Measurements from ENCODE around the gene PARN. TPM values are rescaled to one million over a fixed set of nuclear protein-coding genes. Genes with fewer than 3 reads are reported as not detected.
"Not testable (repeated sequence)": the region's sequence is repeated elsewhere in the genome, so short reads cannot be mapped to it uniquely, and the experiment has no call there.

The PARN gene
- polyA plus RNA-seq, 2 of the 4 experiments (the other 2 are of a cell fraction): 40.0 to 58.6 TPM

DNA sequence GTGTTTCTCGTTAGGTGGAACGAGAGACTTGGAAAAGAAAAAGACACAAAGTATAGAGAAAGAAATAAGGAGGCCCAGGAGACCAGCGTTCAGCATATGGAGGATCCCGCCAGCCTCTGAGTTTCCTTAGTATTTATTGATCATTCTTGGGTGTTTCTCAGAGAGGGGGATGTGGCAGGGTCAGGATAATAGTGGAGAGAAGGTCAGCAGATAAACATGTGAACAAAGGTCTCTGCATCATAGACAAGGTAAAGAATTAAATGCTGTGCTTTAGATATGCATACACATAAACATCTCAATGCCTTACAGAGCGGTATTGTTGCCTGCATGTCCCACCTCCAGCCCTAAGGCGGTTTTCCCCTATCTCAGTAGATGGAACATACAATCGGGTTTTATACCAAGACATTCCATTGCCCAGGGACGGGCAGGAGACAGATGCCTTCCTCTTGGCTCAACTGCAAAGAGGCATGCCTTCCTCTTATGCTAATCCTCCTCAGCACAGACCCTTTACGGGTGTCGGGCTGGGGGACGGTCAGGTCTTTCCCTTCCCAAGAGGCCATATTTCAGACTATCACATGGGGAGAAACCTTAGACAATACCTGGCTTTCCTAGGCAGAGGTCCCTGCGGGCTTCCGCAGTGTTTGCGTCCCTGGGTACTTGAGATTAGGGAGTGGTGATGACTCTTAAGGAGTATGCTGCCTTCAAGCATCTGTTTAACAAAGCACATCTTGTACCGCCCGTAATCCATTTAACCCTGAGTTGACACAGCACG lies 6.3 kb upstream of the PARN start:
- WGBS (ENCODE audit: missing lambda C conversion rate): 40% methylated on average over 13 of the region's 17 CpGs
- peak overlapping the region; percentile 55 for H3K4me2 ChIP-seq
- DNase-seq (ENCODE audit: low read depth in 1 of 2, low spot score in 1 of 2): peak in 1 of 2 experiments; percentile 41

DNA sequence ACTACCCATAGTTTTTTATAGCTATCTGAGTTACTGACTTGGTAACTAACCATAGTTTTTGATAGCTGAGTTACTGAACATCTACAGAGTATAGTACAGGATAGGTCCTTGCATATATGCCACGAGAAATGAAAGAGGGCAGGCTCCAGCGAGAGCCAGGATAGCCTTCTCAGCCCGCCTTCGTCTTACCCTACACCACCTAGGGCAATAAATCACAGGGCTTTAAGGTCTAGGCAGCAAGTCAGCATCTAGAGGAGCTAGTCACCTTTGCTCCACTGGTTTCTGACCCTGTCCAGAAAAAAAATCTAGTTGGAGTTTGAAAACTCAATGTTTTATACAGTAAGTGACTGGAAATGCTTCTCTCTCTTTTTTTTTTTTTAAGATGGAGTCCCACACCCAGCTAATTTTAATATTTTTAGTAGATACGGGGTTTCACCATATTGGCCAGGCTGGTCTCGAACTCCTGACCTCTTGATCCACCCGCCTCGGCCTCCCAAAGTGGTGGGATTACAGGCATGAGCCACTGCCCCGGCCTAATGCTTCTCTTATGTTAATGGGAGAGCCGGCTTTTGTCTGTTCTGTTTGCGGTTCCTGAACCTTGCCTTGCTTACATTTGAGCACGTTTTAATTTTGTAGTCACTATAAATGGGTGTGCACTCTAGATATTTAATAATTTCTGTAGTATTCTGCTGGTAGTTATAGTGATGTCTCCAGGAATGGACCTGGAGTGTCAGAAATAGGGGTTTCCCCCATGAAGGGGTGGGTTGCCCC lies 5.5 kb upstream of the PARN start:
- Histone ChIP-seq H3K4me1 (peaks cover 50% of the 10 kb centered on the region; the same call in 2 of the 3 replicates), H3K4me2 (peak overlapping the region; percentile 55), H3K27ac (peak overlapping the region in 1 of 2 experiments; percentile 53; a peak in 1 of 6 replicates), H3K9me3 (no peaks in the 10 kb centered on the region), H3K4me3 (no peak overlapping the region)
- no peak for TF ChIP-seq HOXB5 (CRISPR knock-in tag; IDR thresholded peaks at IDR 0.05)
- TF ChIP-seq RAD21 (conservative IDR thresholded peaks at IDR 0.05 in 1 of 2, IDR thresholded peaks at IDR 0.05 in 1 of 2): no peak
- TF ChIP-seq CBX2 (IDR thresholded peaks at IDR 0.05; ENCODE audit: borderline replicate concordance, low read depth): no peak
- no peak for TF ChIP-seq FOXS1 (CRISPR knock-in tag; IDR thresholded peaks at IDR 0.05)
- TF ChIP-seq POLR2AphosphoS2 (conservative IDR thresholded peaks at IDR 0.05; ENCODE audit: low read length): no peak
- ChIA-PET CTCF (no interaction called here), POLR2A (interaction anchor here (1.0 kb wide), 1 partner anchor 26 kb away, joined by 3 read pairs; no protein-coding TSS in a partner anchor)
- no peak for ATAC-seq
- FAIRE-seq: no peak
- DNase-seq (ENCODE audit: low read depth in 1 of 2, low spot score in 1 of 2): no peak
- 82% methylated on average over 12 of the region's 12 CpGs for WGBS (ENCODE audit: missing lambda C conversion rate)

More for the DNA sequence above, 6.3 kb upstream of the PARN start:
- H3K4me1 ChIP-seq: peaks cover 47% of the 10 kb centered on the region; the same call in 2 of the 3 replicates
- peak overlapping the region; percentile 43 to 53; a peak in 2 of 6 replicates for H3K27ac ChIP-seq
- FAIRE-seq, POLR2A ChIA-PET, H3K4me3 ChIP-seq, ATAC-seq, CTCF ChIA-PET, H3K9me3 ChIP-seq: not testable (repeated sequence)
- TF ChIP-seq, protein P1, sequence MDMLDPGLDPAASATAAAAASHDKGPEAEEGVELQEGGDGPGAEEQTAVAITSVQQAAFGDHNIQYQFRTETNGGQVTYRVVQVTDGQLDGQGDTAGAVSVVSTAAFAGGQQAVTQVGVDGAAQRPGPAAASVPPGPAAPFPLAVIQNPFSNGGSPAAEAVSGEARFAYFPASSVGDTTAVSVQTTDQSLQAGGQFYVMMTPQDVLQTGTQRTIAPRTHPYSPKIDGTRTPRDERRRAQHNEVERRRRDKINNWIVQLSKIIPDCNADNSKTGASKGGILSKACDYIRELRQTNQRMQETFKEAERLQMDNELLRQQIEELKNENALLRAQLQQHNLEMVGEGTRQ (IDR thresholded peaks at IDR 0.05): peak; percentile 16; the same call in 1 of the 2 replicates

DNA sequence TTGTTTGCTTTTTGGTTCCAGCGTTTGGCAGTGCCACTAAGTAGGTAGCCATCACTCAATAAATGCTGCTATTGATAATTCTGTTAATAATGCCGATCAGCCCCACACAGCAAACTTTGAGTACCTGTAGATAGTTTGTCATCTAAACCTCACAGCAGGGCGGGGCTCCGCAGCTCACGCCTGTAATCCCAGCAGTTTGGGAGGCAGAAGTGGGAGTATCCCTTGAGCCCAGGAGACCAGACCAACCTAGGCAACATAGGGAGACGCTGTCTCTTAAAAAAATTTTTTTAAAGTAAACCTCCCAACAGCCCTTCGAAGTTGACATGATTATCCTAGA lies 4.3 kb upstream of the PARN start:
- TF ChIP-seq, protein P2, sequence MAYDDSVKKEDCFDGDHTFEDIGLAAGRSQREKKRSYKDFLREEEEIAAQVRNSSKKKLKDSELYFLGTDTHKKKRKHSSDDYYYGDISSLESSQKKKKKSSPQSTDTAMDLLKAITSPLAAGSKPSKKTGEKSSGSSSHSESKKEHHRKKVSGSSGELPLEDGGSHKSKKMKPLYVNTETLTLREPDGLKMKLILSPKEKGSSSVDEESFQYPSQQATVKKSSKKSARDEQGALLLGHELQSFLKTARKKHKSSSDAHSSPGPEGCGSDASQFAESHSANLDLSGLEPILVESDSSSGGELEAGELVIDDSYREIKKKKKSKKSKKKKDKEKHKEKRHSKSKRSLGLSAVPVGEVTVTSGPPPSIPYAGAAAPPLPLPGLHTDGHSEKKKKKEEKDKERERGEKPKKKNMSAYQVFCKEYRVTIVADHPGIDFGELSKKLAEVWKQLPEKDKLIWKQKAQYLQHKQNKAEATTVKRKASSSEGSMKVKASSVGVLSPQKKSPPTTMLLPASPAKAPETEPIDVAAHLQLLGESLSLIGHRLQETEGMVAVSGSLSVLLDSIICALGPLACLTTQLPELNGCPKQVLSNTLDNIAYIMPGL (CRISPR knock-in tag; IDR thresholded peaks at IDR 0.05; ENCODE audit: borderline replicate concordance): no peak
- no peak for TF ChIP-seq CHD2 (IDR thresholded peaks at IDR 0.05; ENCODE audit: low read length, partially characterized antibody)
- TF ChIP-seq, protein P3, sequence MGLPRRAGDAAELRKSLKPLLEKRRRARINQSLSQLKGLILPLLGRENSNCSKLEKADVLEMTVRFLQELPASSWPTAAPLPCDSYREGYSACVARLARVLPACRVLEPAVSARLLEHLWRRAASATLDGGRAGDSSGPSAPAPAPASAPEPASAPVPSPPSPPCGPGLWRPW (IDR thresholded peaks at IDR 0.05): no peak
- TF ChIP-seq, protein P1 (IDR thresholded peaks at IDR 0.05): no peak
- TF ChIP-seq, protein P4, sequence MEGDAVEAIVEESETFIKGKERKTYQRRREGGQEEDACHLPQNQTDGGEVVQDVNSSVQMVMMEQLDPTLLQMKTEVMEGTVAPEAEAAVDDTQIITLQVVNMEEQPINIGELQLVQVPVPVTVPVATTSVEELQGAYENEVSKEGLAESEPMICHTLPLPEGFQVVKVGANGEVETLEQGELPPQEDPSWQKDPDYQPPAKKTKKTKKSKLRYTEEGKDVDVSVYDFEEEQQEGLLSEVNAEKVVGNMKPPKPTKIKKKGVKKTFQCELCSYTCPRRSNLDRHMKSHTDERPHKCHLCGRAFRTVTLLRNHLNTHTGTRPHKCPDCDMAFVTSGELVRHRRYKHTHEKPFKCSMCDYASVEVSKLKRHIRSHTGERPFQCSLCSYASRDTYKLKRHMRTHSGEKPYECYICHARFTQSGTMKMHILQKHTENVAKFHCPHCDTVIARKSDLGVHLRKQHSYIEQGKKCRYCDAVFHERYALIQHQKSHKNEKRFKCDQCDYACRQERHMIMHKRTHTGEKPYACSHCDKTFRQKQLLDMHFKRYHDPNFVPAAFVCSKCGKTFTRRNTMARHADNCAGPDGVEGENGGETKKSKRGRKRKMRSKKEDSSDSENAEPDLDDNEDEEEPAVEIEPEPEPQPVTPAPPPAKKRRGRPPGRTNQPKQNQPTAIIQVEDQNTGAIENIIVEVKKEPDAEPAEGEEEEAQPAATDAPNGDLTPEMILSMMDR (IDR thresholded peaks at IDR 0.05): no peak
- no peak for TF ChIP-seq ZNF302 (CRISPR knock-in tag; IDR thresholded peaks at IDR 0.05)
- TF ChIP-seq RNF2 (IDR thresholded peaks at IDR 0.05; ENCODE audit: borderline replicate concordance, low read depth): no peak
- TF ChIP-seq, protein P5, sequence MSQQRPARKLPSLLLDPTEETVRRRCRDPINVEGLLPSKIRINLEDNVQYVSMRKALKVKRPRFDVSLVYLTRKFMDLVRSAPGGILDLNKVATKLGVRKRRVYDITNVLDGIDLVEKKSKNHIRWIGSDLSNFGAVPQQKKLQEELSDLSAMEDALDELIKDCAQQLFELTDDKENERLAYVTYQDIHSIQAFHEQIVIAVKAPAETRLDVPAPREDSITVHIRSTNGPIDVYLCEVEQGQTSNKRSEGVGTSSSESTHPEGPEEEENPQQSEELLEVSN (IDR thresholded peaks at IDR 0.05; ENCODE audit: borderline replicate concordance, low read depth): no peak
- no peak for TF ChIP-seq TP53 (CRISPR knock-in tag; IDR thresholded peaks at IDR 0.05)
- no peak for TF ChIP-seq SMC3 (IDR thresholded peaks at IDR 0.05)
- no peak for TF ChIP-seq KDM1A (IDR thresholded peaks at IDR 0.05; ENCODE audit: low read depth)
- TF ChIP-seq FOSB (CRISPR knock-in tag; IDR thresholded peaks at IDR 0.05): no peak
- TF ChIP-seq HOXA7 (CRISPR knock-in tag; IDR thresholded peaks at IDR 0.05): no peak
- no peak for TF ChIP-seq FOSL2 (IDR thresholded peaks at IDR 0.05)
- no peak for TF ChIP-seq FOSL2 (CRISPR knock-in tag; IDR thresholded peaks at IDR 0.05)
- no peak for TF ChIP-seq EHF (CRISPR knock-in tag; IDR thresholded peaks at IDR 0.05)
- TF ChIP-seq HDAC2 (IDR thresholded peaks at IDR 0.05): no peak
- no peak for TF ChIP-seq SREBF2 (IDR thresholded peaks at IDR 0.05)
- TF ChIP-seq HEYL (CRISPR knock-in tag; IDR thresholded peaks at IDR 0.05): no peak
- TF ChIP-seq MYC (IDR thresholded peaks at IDR 0.05; ENCODE audit: borderline replicate concordance, low read length): no peak
- DNase-seq (ENCODE audit: low read depth in 1 of 2, low spot score in 1 of 2): no peak
- 75% methylated on average over 7 of the region's 7 CpGs for WGBS (ENCODE audit: missing lambda C conversion rate)
- CTCF ChIA-PET: interaction anchor here (0.7 to 1.7 kb wide), 4 partner anchors 8 to 17 kb away, joined by 3 to 4 read pairs (median 4); no protein-coding TSS in a partner anchor
- Histone ChIP-seq H3K4me2 (peak overlapping the region; percentile 90), H3K4me1 (peaks cover 53% of the 10 kb centered on the region; the same call in 2 of the 3 replicates), H3K4me3 (peak overlapping the region; percentile 91), H3K9me3 (no peaks in the 10 kb centered on the region), H3K27ac (peak overlapping the region in 1 of 2 experiments; percentile 97; a peak in 2 of 6 replicates)
- FAIRE-seq: no peak
- POLR2A ChIA-PET: interaction anchor here (0.6 to 1.1 kb wide), 2 partner anchors 9 to 348 kb away, joined by 3 to 9 read pairs; no protein-coding TSS in a partner anchor
- ATAC-seq: no peak
